ENCODE measurements around the gene RTN4RL1.

RTN4RL1 gene

GRCh38 chr17:1940810-1941185, 84.3 kb downstream of the RTN4RL1 start:
- no peak for DNase-seq (ENCODE audit: low read depth)
- no peak overlapping the region for H3K4me3 ChIP-seq (replicated peaks; ENCODE audit: low read depth, low read length)
- TF ChIP-seq CTCF (IDR thresholded peaks at IDR 0.05; ENCODE audit: low read length, missing control alignments): no peak

GRCh38 chr17:1939981-1940809, 84.9 kb downstream of the RTN4RL1 start:
- H3K4me3 ChIP-seq (replicated peaks; ENCODE audit: low read depth, low read length): no peak overlapping the region
- no peak for TF ChIP-seq CTCF (IDR thresholded peaks at IDR 0.05; ENCODE audit: low read length, missing control alignments)
- no peak for DNase-seq (ENCODE audit: low read depth)

GRCh38 chr17:1937461-1937860, 87.7 kb downstream of the RTN4RL1 start:
- no peak for DNase-seq (ENCODE audit: low read depth)
- TF ChIP-seq CTCF (IDR thresholded peaks at IDR 0.05; ENCODE audit: low read length, missing control alignments): no peak
- no peak overlapping the region for H3K4me3 ChIP-seq (replicated peaks; ENCODE audit: low read depth, low read length)

- H3K4me3 ChIP-seq (replicated peaks; ENCODE audit: low read depth, low read length): no peak overlapping the region
- TF ChIP-seq CTCF (IDR thresholded peaks at IDR 0.05; ENCODE audit: low read length, missing control alignments): no peak
- no peak for DNase-seq (ENCODE audit: low read depth)
These were observed 88.4 kb downstream of the RTN4RL1 start for GRCh38 chr17:1936766-1937165.

- TF ChIP-seq CTCF (IDR thresholded peaks at IDR 0.05; ENCODE audit: low read length, missing control alignments): no peak
- H3K4me3 ChIP-seq (replicated peaks; ENCODE audit: low read depth, low read length): no peak overlapping the region
- DNase-seq (ENCODE audit: low read depth): no peak
These were observed 90.2 kb downstream of the RTN4RL1 start for GRCh38 chr17:1934901-1935300.

- no peak for DNase-seq (ENCODE audit: low read depth)
- TF ChIP-seq CTCF (IDR thresholded peaks at IDR 0.05; ENCODE audit: low read length, missing control alignments): no peak
- no peak overlapping the region for H3K4me3 ChIP-seq (replicated peaks; ENCODE audit: low read depth, low read length)
These were observed 91.0 kb downstream of the RTN4RL1 start for GRCh38 chr17:1933875-1934715.

Measured in fibroblast of pulmonary artery (primary cell).